HG03558 (cell line): ENCODE measurements around the gene SIPA1L3.

Experiments used
- ATAC-seq: cut with Tn5 transposase; IDR thresholded peaks from one replicate; pipeline ENCODE4 v1.9.1; 2021; ENCODE audit warnings: moderate number of reproducible peaks; ENCODE audit not compliant: unreplicated experiment; ENCODE audit errors: extremely low read depth

SIPA1L3 gene

DNA sequence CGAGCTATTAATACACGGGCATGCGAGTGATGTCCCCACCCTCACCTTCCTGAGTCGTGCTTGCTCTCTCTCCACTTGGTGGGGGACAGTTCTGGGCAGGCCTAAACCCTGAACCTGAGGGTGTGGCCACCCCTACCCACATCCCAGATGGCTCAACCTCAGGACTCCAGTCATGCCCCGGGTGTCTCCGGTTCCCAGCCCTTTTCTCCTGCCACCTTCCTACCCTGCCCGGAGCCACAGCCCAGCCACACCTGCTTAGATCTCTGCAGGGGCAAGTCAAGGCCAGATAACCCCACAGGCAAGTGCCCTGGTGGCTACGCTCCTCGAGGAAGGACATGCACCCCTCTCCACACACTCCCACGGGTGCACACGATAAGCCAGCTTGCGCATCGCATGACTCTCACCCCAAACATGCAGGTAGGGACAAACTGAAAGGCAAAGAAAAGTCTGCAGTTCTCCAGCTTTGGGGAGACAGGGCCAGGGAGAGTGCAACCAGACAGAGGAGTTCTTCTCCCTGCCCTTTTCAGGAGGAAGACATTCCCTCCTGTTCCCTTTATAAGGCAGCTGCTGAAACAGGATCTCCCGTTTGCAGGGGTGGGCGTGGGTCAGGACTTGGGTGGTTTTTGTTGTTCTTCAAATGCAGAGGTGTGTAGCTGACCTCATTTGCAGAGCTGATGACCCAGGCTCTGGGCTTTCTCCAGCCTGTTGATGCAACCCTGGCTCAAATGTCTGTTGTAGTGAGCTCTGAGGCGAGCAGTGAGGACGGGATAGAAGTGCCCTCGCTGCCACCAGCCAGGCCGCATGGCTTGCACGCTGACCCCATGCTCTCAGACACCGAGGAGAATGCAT is 228.4 kb downstream of the SIPA1L3 start:
- ATAC-seq = no peak

DNA sequence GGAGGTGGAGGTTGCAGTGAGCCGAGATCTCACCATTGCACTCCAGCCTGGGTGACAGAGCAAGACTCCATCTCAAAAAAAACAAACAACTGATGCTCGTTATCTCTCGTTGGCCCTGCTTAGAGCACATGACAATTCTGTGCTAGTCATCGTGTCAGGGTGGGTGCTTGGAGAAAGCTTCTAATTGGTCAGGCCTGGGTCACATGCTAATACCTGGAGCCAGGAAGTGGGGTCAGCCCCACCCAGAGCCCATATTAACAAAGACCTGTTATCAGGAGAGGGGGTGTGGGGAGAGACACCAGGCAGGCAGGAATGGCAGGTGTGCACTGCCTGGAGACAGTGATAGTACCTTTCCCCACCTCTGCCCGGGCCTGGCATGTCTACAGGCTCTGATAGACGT is 232.1 kb downstream of the SIPA1L3 start:
- no peak for ATAC-seq

DNA sequence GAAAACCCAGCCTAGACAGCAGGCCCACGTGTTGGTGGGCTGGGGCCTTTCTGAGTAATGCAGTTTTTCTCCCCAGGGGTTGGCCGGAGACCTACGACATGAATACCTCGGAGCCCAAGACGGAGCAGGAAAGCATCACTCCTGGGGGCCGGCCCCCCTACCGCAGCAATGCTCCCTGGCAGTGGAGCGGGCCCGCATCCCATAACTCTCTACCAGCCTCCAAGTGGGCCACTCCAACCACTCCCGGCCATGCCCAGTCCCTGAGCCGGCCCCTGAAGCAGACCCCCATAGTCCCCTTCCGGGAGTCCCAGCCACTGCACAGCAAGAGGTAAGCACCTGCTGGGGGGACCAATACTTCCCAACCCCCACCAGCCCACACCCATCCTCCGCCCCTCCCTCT is 234.1 kb downstream of the SIPA1L3 start:
- no peak for ATAC-seq

DNA sequence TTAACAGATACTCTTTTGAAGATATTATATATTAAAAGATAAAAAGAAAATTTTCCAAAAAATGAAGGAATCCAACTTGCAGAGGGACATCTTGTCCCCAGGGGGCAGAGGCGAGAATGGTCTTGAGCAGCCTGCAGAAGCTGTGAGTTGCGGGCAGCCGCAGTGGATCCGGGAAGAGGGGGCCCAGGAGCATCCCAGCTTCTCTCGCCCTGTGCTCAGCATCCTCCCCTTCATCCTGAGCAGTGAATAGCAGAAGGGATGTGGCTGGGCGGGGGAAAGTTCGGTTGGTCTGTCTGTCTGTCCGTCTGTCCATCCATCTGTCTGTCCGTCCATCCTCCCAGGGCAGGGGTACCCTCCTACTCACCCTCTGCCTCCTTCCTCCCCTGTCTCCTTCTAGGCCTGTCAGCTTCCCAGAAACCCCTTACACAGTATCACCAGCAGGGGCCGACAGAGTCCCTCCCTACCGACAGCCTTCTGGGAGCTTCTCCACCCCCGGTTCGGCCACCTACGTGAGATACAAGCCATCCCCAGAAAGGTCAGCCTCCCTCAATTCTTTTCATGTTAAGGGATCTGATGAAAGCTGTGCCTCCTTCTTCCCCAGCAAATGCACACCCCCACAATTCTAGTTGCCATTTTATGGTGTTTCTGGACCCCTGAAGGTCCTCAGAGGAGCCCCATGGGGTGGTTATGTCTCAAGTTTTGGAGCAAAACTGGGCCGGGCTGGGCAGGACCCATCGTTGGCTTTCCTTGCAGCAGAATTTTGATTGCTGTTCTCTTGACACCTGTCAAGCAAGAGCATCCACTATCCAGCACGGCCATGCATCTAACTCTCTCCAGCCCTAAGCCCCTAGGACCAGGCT is 235.4 kb downstream of the SIPA1L3 start:
- ATAC-seq = no peak

DNA sequence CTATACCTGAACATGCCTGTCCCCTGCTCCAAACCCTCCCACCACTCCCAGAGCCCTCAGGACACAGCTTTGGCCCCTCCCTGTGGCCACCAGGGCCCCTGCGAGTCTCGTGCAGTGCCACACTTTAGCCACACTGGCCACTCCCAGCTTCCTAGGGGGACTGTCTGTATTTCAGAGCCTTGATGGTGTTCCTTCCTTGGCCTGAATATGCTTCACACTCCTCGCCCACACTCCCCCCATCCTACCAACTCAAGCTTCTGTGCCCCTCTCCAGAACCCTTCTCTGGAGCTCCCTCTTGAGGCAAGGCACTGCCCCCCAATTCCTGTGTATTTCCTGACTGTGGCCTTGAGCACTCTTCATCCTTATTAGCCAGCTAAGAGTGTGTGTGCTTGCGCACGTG is 236.8 kb downstream of the SIPA1L3 start:
- ATAC-seq = no peak

DNA sequence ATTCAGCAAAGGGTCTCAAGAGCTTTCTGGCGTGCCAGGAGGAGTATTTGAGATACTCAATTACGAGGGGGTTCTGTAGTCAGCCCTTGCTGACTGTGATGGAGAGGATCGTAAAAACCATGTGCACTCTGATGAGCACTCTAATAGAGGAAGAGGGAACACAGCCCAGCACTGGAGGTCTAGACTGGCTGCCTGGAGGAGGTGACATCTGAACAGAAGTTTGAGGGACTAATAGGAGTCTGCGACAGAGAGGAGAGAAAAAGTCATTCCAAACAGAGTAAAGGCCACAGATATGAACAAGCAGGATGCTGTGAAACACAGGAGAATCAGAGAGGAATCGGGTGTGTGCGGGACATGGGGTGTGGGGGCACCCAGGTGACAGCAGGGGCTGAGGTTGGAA is 237.7 kb downstream of the SIPA1L3 start:
- ATAC-seq = no peak

DNA sequence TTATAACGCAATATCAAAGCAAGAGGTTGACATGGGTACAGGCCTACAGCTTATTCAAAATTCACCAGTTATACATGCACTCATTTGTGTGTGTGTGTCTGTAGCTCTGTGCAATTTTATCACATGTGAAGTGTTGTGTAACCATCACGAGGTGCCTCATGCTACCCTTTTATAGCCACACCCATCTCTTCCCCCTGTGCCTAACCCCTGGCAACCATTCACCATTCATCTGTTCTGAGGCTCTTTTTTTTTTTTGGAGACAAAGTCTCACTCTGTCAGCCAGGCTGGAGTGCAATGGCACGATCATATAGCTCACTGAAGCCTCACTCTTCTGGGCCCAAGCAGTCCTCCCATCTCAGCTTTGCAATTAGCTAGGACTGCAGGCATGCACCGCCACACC is 238.6 kb downstream of the SIPA1L3 start:
- ATAC-seq = no peak

DNA sequence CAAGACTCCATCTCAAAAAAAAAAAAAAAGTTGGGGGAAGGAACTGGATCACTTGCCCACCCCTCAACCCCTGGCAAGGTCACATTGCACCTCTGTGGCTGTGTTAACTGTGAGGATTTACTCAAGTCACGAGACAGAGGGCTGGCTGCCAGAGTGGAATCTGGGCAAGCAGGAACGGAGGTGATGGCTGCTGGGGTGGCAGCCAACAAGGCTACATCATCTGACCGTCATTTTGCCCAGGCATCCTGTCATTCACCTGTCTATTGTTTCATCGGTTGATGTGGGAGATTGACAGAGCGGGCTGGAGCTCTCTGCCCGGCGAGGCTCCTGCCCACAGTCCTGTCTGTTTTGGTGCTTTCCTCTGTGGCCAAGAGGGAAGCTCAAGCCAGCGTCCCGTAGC is 241.3 kb downstream of the SIPA1L3 start:
- ATAC-seq = no peak

DNA sequence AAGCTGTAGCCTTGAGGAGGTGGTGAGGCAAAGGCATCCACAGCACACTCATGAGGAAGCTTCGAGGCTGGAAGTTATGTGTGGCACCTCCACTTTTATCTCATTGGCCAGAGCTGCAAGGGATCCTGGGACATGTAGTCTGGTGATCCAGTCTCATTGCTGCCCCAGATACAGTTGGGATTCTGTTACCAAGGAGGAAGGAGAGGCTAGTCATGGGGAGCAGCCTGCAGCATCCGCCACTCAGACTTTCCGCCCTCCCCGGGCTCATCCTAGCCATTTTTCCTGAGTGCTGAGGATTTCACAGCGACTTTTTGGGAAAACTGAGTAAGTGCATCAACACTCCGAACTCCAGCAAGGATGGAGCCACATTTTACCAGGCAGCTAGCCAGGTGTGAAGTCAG is 242.7 kb downstream of the SIPA1L3 start:
- no peak for ATAC-seq

DNA sequence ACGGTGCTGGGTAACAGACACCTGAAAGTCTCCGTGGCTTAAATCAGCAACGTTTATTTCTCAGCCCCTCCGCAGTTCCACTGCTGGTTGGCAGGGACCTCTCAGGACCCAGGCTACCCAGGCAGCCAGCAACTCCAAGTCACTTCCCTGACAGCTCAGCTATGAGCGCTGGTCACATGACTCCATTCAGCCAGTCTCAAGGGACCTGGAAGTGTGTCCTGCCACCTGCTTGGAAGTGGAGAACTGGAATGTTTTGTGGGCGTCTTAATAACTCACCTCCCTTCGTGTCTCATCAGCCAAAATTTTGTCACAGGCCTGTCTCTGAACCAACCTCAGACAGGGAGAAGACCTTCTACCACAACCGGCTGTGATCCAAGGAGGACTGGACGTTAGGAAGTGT is 244.2 kb downstream of the SIPA1L3 start:
- no peak for ATAC-seq

DNA sequence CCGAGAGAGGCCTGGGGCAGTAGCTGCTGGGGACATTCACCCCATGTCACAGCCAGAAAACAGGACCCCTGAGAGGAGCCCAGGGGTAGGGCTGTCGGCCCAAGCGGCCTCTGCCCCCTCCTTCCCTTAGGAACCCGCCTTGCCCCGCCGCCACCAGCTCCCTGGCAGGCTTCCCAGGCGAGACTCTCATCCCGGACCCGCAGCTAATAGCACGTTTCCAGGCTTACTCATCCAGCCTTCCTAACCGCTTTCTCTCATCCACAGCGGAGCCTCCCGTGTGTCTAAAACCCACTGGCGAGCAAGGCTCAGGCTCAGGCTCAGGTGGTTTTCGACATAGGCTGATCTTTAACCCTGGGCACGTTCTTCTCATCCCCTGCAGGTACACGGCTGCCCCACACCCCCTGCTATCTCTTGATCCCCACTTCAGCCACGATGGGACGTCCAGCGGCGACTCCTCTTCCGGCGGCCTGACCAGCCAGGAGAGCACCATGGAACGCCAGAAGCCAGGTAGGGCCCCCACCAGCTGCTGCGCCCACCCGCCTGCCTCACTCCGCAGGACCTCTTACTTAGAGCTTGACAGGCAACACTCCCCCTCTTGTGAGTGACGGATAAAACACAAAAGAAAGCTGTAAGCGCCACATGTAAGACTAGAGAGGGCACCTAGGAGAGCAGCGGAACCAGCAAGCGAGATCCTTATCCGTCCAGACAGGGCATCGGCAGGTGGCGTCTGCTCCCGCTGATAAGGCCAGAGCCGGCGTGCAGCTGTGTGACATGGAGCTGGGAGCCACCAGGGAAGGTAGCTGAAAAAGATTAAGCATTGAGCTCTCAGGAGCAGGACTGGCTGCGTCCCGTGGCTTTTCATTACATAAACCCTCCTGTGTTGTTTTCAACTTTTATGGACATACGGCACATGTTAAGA is 245.7 kb downstream of the SIPA1L3 start:
- ATAC-seq = no peak

DNA sequence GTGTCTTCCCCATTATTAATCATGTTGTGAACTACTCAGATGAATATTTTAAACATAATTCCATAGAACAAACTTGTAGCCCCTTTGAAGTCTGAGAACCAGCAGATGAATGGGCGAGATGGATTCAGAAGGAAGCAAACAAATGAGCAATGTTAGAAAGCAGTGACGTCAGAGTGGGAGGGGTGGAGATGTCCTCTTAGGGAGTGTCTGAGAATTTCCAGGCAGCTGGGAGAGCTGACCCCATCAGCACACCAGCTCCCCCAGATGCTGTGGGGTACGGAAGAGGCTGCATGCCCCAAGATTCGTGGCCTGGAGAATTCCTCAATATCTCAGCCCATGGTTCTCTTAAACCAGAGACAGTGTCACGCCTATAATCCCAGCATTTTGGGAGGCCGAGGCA is 248.4 kb downstream of the SIPA1L3 start:
- no peak for ATAC-seq

DNA sequence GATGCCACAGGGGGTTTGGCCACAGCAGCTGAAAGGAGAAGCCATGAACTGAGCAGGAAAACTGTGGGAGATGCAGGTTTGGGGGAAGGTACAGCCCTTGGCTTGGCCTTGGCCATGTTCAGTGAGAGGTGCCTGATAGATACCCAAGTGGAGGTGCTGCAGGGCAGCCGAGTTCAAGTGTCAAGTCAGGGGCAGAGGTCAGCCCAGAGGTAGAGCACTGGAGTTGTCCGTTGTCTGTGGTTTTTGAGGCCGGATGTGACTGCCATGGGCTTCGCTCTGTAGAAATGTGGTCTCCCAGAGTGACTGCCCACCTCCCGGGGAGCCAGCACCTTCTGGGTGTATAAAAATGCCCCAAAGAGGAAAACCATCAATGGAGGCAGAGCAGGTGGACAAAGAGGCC is 251.7 kb downstream of the SIPA1L3 start:
- ATAC-seq = no peak

DNA sequence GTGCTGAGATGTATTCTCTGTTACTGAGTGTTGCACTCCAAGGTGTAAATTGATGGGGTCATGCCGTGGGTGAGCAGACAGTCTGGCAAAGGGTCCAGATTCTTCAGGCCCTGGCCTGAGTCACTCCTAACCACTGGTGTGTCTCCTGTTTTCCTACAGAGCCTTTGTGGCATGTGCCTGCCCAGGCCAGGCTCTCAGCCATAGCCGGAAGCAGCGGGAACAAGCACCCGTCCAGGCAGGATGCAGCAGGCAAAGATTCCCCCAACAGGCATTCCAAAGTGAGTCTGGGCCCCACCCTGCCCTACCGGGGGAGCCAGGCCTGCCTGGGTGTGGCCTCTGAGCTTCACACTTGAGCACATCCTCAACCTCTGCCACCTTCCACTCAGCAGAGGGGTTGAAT is 255.1 kb downstream of the SIPA1L3 start:
- ATAC-seq = no peak

DNA sequence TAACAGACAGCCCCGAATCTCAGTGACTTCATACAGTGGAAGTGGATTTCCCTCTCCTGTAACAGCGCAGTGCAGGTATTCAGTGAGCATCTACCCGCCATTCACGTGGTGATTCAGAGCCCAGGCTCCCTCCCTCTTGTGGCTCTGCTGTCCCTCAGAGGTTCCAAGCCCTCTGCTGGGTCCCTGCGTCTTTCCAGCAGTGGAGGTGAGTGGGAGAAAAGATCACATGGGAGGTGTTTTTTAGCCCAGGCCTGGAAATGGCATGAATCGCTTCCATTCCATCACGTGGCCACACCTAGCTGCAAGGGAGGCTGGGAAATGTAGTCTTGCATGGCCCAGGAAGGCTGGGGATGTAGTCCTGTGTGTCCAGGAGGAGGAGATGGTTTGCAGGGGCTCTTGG is 255.6 kb downstream of the SIPA1L3 start:
- ATAC-seq = no peak

DNA sequence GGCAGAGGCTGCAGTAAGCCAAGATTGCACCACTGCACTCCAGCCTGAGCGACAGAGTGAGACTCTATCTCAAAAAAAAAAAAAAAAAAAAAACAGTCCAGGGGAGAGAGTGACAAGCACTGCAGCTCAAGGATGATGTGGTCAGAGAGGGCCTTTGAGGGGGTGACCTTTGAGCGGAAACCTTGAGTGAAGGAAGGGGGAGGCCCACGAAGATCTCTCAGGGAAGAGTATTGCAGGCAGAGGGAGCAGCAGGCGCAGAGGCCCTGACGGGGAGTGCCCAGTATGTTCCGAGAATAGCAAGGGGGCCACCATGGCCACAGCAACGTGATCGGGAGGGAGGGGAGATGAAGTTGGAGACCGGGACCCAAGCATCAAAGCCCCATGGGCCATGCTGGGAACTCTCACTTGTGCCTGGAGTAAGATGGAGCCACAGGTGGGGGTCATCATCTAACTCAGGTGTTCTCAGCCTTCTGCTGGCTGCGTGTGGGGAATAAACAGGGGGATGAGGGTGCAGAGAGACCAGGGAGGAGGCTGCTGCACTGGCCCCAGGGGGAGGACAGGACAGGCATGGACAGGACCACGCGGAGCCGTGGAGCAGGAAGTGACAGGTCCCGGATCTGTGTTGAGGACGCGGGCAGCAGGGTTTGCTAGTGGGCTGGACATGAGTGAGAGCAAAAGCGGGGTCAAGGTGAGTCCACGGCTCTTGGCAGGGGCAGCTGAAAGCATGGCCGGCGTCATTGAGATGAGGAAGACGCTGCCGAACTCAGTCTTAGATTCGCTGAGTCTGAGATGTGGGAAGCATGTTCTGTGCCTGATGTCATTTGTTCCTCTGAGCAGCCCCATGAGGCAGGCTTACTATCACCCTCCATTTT is 256.6 kb downstream of the SIPA1L3 start:
- ATAC-seq = no peak

DNA sequence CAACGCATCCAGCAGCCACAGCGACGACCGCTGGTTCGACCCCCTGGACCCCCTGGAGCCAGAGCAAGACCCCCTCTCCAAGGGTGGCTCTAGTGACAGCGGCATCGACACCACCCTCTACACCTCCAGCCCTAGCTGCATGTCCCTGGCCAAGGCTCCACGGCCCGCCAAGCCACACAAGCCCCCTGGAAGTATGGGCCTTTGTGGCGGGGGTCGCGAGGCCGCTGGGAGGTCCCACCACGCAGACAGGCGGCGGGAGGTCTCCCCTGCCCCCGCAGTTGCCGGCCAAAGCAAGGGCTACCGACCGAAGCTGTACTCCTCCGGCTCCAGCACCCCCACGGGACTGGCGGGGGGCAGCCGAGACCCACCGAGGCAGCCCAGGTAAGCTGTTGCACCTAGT is 257.5 kb downstream of the SIPA1L3 start:
- ATAC-seq = no peak

DNA sequence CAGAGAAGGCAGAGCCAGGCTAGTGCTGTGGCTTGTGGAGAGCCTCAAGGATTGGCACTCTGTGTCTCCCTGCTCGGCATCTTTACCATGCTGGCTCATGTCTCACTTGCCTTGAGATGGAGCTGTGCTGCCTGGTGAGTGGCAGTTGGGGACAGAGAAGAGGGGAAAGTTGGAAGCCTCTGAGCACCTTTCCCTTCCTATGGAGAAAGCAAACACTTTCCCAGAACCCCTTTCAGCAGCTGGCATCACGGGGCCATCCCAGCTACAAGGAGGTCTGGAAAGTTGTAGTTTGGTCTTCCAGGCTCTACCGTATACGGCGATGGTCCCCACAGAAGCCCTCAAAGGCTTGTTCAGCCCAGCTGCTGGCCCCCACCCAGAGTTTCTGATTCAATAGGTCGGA is 258.3 kb downstream of the SIPA1L3 start:
- ATAC-seq = no peak

DNA sequence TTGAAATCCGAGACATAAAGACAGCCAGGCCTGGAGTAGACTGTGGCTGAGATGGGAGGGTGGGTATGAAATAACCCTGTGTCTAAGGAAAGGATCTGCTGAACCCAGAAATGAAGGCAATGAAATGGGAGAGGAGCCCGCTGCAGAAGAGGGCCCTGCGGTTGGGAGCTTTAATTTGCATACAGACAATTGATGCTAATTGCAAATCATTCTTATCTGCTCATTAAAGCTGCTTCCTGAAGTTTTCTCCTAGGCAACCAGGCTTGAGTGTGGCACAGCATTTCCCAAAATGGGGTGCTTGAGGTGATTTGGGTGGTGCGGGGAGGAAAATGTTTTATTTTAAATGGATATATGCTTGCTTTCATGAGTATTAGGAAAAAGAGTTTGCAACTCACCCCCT is 261.6 kb downstream of the SIPA1L3 start:
- ATAC-seq = no peak

DNA sequence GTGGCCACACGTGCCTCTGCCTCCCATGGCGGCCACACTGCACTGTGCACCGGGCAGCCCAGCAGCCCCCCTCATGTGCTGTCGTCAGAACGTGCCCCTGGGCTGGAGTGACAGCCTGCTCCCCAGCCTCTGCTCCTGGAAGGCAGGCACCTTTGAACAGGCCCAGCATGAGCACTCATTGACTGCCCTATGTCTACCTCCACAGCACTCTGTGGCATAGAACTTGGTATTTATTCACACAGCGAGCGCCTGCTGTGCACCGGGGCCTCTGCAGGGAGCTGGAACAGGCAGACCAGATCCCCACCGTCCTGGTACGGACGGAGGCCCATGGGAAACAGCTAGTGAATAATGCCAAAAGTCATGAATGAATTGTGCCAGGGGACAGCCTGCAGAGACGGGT is 263.3 kb downstream of the SIPA1L3 start:
- no peak for ATAC-seq
